ENCODE results near the gene MALSU1. TPM values are rescaled to one million over a fixed set of nuclear protein-coding genes. Genes with fewer than 3 reads are reported as not detected.

The MALSU1 gene
- total and polyA plus RNA-seq, 2 of the 13 experiments (the other 11 are each of a cell fraction or from before 2014, with no cell fraction given) = 72.0 to 141 TPM

- TF ChIP-seq PATZ1 (CRISPR knock-in tag; IDR thresholded peaks at IDR 0.05) (no peak), E2F5 (CRISPR knock-in tag; conservative IDR thresholded peaks at IDR 0.05) (no peak), TCF7 (IDR thresholded peaks at IDR 0.05; ENCODE audit: low read depth) (peak; percentile 77), JUN (CRISPR knock-in tag; IDR thresholded peaks at IDR 0.05) (no peak), XBP1 (CRISPR knock-in tag; IDR thresholded peaks at IDR 0.05) (no peak), RFX5 (IDR thresholded peaks at IDR 0.05; ENCODE audit: low read depth, low read length) (no peak), ZNF3 (CRISPR knock-in tag; IDR thresholded peaks at IDR 0.05) (peak; percentile 58; the same call in 1 of the 2 replicates), SMAD1 (CRISPR knock-in tag; IDR thresholded peaks at IDR 0.05; ENCODE audit: borderline replicate concordance, low read depth) (no peak), ZNF503 (CRISPR knock-in tag; IDR thresholded peaks at IDR 0.05) (no peak), THYN1 (CRISPR knock-in tag; IDR thresholded peaks at IDR 0.05; ENCODE audit: borderline replicate concordance, low read depth) (no peak), ASH2L (IDR thresholded peaks at IDR 0.05; ENCODE audit: insufficient read length, low read depth, low read length) (peak; percentile 60), ZNF598 (CRISPR knock-in tag; IDR thresholded peaks at IDR 0.05; ENCODE audit: borderline replicate concordance) (no peak), SP5 (CRISPR knock-in tag; IDR thresholded peaks at IDR 0.05; ENCODE audit: borderline replicate concordance, low read depth) (no peak), MBD4 (IDR thresholded peaks at IDR 0.05; ENCODE audit: borderline replicate concordance, low read length) (peak; percentile 12; the same call in 1 of the 2 replicates), ZNF143 (CRISPR knock-in tag; IDR thresholded peaks at IDR 0.05) (no peak), ZNF101 (CRISPR knock-in tag; IDR thresholded peaks at IDR 0.05; ENCODE audit: borderline replicate concordance, low read depth) (no peak), ZNF629 (CRISPR knock-in tag; conservative IDR thresholded peaks at IDR 0.05) (no peak; the same call in 1 of the 2 replicates), NFYB (CRISPR knock-in tag; IDR thresholded peaks at IDR 0.05) (no peak), BRCA1 (CRISPR knock-in tag; IDR thresholded peaks at IDR 0.05) (no peak), REST (IDR thresholded peaks at IDR 0.05; ENCODE audit: borderline replicate concordance in 1 of 2, low read depth in 1 of 2, low read length in 2 of 2) (peak in 1 of 2 experiments; percentile 34; a peak in 1 of 4 replicates), SP2 (CRISPR knock-in tag; IDR thresholded peaks at IDR 0.05) (no peak)
- TF ChIP-seq, protein P1, sequence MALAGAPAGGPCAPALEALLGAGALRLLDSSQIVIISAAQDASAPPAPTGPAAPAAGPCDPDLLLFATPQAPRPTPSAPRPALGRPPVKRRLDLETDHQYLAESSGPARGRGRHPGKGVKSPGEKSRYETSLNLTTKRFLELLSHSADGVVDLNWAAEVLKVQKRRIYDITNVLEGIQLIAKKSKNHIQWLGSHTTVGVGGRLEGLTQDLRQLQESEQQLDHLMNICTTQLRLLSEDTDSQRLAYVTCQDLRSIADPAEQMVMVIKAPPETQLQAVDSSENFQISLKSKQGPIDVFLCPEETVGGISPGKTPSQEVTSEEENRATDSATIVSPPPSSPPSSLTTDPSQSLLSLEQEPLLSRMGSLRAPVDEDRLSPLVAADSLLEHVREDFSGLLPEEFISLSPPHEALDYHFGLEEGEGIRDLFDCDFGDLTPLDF (CRISPR knock-in tag; IDR thresholded peaks at IDR 0.05) = no peak
Observed at GRCh38 chr7:23358152-23358674, 59.1 kb downstream of the MALSU1 start (continued).
